Measurements from ENCODE around the gene GUCY2D. TPM values are rescaled to one million over a fixed set of nuclear protein-coding genes. Genes with fewer than 3 reads are reported as not detected.

Gene GUCY2D
- total RNA-seq, 1 donor from 2014 or later = not detected

GRCh38 chr17:8048236-8048635 is 45.8 kb downstream of the GUCY2D start:
- Histone ChIP-seq H3K27me3 (ENCODE audit: control insufficient read depth, insufficient read depth, low read length) (peaks cover 21% of the 10 kb centered on the region), H3K4me3 (ENCODE audit: low read depth, low read length) (no peak overlapping the region), H3K36me3 (ENCODE audit: control insufficient read depth, insufficient read depth, low read length) (no peaks in the 10 kb centered on the region)
- TF ChIP-seq CTCF (IDR thresholded peaks at IDR 0.05; ENCODE audit: insufficient read depth, low read length, poor library complexity, severe bottlenecking) = no peak
- no peak for DNase-seq (ENCODE audit: low read depth)

- DNase-seq (ENCODE audit: low read depth) = no peak
- TF ChIP-seq CTCF (IDR thresholded peaks at IDR 0.05; ENCODE audit: insufficient read depth, low read length, poor library complexity, severe bottlenecking) = no peak
- Histone ChIP-seq H3K4me3 (ENCODE audit: low read depth, low read length) (no peak overlapping the region), H3K36me3 (ENCODE audit: control insufficient read depth, insufficient read depth, low read length) (no peaks in the 10 kb centered on the region), H3K27me3 (ENCODE audit: control insufficient read depth, insufficient read depth, low read length) (peaks cover 21% of the 10 kb centered on the region)
These were observed 46.3 kb downstream of the GUCY2D start for GRCh38 chr17:8048736-8049135.

- no peaks in the 10 kb centered on the region for H3K36me3 ChIP-seq (ENCODE audit: control insufficient read depth, insufficient read depth, low read length)
- TF ChIP-seq CTCF (IDR thresholded peaks at IDR 0.05; ENCODE audit: insufficient read depth, low read length, poor library complexity, severe bottlenecking) = no peak
- no peak for DNase-seq (ENCODE audit: low read depth)
- H3K27me3 ChIP-seq (ENCODE audit: control insufficient read depth, insufficient read depth, low read length) = peaks cover 11% of the 10 kb centered on the region
- H3K4me3 ChIP-seq (ENCODE audit: low read depth, low read length) = no peak overlapping the region
These were observed 49.4 kb downstream of the GUCY2D start for GRCh38 chr17:8051831-8052230.

- TF ChIP-seq CTCF (IDR thresholded peaks at IDR 0.05; ENCODE audit: insufficient read depth, low read length, poor library complexity, severe bottlenecking) = no peak
- H3K27me3 ChIP-seq (ENCODE audit: control insufficient read depth, insufficient read depth, low read length) = peaks cover 5% of the 10 kb centered on the region
- no peaks in the 10 kb centered on the region for H3K36me3 ChIP-seq (ENCODE audit: control insufficient read depth, insufficient read depth, low read length)
- no peak for DNase-seq (ENCODE audit: low read depth)
- H3K4me3 ChIP-seq (ENCODE audit: low read depth, low read length) = no peak overlapping the region
These were observed 50.1 kb downstream of the GUCY2D start for GRCh38 chr17:8052256-8053252.

- no peak for TF ChIP-seq CTCF (IDR thresholded peaks at IDR 0.05; ENCODE audit: insufficient read depth, low read length, poor library complexity, severe bottlenecking)
- Histone ChIP-seq H3K27me3 (ENCODE audit: control insufficient read depth, insufficient read depth, low read length) (peaks cover 7% of the 10 kb centered on the region), H3K4me3 (ENCODE audit: low read depth, low read length) (no peak overlapping the region), H3K36me3 (ENCODE audit: control insufficient read depth, insufficient read depth, low read length) (no peaks in the 10 kb centered on the region)
- DNase-seq (ENCODE audit: low read depth) = no peak
These were observed 51.2 kb downstream of the GUCY2D start for GRCh38 chr17:8053600-8053999.

Data from kidney epithelial cell (primary cell).